ENCODE results near the gene SMIM33.
"Not testable (repeated sequence)": the region's sequence is repeated elsewhere in the genome, so short reads cannot be mapped to it uniquely, and the experiment has no call there.

Gene SMIM33

DNA sequence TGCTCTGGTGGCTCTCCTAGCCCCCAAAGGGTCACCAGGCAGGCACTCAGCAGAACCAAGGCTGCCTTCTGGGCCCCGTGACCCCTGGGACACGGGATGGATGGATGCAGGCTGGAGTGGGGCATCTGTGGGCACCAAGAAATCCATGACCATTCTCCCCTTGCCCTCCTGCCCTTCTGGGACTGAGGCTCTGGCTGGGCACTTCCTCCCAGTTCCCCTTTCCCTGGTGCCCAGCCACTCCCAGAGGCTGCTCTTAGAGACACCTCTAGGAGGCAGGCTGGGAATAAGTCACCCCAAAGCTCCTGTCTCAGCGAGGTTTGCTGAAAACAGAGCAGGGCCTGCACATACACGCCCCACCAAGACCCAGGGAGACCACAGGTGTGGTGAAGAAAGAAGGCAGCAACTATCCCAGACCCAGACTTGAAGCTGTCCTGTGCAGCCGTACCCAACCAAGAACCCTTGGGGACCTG lies 10.8 kb downstream of the SMIM33 start:
- no peak for DNase-seq (ENCODE audit: low read depth in 4 of 4, low spot score in 1 of 4)

DNA sequence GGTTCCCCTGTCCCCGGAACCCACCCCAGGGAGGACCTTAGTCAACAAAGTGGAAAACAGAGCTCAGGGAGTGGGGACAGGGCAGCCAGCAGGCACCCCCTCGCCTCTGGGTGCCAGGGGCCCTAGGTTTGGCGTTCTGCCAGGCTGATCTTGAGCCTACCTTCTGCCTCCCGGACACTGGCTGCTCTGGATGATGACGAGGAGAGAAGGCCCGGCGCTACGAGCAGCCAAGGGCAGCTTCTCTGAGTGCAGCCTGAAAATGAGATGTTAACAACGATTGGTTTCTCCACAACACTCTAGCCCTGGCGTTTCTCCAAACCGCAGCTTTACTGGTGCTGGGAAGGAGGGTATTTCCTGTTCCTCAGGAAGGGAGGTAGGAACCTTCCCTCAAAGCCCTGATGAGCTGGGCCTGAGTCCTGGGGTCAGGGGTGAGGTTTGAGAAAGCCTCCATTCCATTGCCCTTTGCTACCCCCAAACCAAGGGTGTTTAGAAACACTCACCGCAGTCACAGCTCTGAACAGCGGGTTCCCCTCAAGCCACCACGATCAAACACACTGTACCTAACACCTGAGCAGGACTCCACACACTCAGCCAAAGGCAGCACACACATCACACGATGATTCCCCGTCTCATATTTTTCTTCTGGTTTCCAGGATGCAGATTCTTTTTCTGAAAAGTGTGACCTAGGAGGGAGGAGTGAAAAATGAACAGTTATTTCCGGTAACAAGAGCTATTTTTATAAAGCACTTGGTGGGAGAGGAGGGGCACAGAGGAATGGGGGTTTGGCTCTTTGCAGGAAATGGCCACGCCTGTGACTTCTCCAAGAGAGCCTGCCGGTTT lies 11.5 kb downstream of the SMIM33 start, which contains the start of gene STING1:
Gene STING1, minus strand, starts transcription at position 709 of the 840 bp plus-strand sequence. CDS start 1,054 bp downstream, outside the sequence.
- peak in 1 of 4 experiments; percentile 49 for DNase-seq (ENCODE audit: low read depth in 4 of 4, low spot score in 1 of 4)

DNA sequence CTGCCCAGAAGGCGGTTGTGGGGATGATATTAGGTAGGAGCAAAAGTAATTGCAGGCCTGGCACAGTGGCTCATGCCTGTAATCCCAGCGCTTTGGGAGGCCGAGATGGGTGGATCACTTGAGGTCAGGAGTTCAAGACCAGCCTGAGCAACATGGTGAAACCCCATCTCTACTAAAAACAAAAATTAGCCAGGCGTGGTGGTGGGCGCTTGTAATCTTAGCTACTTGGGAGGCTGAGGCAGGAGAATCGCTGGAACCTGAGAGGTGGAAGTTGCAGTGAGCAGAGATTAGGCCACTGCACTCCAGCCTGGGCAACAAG lies 12.0 kb downstream of the SMIM33 start:
- not testable (repeated sequence) for DNase-seq (ENCODE audit: low read depth in 4 of 4, low spot score in 1 of 4)

DNA sequence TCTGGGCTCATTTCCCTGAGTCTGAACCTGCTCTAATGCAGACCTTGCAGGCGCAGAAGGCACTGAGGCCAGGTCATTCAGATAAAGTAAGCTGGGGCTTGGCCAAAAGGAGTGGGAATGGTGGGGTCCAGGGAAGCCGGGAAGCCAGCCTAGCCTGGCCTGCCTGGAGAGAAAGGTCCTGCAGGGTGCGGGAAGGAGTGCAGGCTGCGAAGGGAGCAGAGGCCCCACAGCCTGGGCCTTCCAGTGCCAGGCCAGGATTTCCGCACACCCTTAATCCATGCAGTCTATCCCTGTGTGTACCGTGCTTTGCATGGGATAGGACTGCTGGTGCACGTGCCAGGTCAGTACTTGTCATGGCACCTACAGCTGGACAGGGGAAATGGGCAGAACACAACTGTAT lies 15.4 kb downstream of the SMIM33 start:
- no peak for DNase-seq (ENCODE audit: low read depth in 4 of 4, low spot score in 1 of 4)

DNA sequence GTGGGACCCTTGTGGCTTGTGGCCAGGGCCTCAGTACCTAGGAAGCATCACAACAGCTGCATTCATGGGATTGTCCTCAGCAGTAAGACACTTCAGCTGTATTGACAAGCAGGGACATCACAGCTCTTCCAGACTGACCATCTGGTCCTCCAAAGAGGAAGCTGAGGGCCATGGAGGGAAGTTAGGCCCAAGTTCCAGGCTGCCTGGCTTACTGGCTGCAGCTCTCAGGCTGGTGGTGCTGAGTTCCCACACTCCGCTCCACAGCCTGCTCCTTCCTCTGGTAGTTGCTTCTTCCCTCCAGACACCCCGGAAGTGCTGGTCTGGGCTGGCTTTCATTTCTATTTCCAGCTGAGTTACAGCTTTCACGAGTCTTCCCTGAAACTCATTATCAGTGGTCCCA lies 17.5 kb downstream of the SMIM33 start:
- DNase-seq (ENCODE audit: low read depth in 4 of 4, low spot score in 1 of 4): no peak

DNA sequence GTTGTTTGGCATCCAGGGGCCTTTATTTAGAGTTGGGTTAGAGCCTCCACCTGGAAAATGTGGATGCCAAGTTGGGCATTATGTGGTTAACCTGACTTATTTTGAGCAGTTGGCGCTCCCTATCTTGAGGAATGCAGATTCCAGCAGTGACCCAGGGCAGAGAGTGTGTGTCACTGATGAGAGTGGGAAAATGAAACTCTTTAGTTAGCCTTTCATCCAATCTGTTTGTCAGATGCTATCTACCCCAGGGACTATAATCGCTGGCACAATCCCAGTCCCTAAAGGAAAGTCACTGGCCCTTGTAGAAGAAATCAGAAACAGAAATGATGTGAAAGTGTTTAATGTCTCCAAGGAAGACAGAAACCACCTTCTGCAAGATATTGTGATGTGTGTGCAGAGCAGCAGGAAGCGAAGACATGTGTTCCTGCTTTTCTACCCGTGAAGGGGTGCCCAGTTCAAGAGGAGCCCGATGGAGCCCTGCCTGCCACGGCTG lies 21.9 kb downstream of the SMIM33 start:
- no peak for DNase-seq (ENCODE audit: low read depth in 4 of 4, low spot score in 1 of 4)

DNA sequence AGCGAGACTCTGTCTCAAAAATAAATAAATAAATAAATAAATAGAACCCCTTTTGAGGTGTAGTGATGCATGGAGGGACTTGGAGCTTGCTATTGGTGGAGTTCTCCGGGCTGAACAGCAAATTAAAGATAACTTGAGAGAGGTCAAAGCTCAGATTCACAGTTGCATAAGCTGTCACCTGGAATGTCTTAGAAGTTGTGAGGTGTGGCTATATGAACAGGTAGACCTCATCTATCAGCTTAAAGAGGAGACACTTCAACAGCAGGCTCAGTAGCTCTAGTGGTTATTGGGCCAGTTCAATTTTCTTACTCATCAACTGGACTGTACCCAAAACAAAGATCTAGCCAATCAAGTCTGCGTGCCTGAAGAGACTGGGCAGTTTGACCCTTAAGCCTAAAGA lies 23.5 kb downstream of the SMIM33 start:
- DNase-seq (ENCODE audit: low read depth in 4 of 4, low spot score in 1 of 4): no peak

DNA sequence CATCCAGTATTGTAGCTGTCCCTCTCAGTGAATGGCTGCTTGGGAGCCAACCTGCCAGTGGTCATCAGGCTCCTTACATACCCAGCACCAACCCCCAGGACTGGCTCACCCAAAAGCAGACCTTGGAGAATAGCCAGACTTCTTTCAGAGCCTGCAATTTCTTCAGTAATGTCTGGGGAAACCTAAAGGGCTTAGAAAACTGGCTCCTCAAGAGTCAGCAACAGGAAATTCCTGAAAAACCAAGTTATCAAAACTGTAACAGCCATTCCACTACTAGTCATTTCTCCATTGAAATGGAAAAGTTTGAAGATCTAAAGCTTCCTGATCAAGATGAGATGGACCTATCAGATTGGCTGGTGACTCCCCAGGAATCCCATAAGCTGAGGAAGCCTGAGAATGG lies 24.0 kb downstream of the SMIM33 start:
- DNase-seq (ENCODE audit: low read depth in 4 of 4, low spot score in 1 of 4): no peak

DNA sequence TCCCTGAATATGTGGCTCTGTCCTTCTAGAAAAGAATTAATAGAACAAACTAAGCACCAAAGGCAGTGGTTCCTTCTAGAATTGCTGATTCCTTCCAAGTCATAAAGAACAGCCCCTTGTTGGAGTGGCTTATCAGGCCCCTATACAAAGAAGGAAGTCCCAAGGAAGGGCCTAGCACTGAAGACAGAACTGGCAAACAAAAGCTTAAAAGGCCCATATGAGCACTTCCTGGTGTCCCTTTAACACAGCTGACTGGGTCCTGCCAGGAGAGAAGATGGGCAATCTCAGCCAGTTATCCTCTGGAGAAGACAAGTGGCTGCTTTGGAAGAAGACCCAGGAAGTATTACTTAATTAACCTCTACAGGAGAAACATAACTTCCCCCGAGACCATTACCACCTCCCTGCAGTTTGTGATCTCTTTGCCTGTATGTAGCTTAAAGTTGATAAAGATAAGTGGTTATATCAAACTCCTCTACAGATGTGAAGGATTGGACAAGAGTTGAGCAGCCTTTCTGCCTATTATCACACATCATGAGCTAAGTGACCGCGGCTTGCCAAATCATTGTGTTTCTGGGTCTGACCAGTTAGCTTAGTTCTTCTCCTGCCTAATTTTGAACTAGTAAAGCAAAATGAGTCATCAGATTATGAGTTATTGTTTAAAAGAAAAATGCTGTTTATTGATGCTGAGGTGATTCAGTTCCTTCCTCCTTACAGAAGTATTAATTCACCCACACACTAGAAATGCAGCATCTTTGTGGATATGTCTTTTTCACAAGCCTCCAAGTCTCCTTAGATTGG lies 25.0 kb downstream of the SMIM33 start:
- no peak for DNase-seq (ENCODE audit: low read depth in 4 of 4, low spot score in 1 of 4)

DNA sequence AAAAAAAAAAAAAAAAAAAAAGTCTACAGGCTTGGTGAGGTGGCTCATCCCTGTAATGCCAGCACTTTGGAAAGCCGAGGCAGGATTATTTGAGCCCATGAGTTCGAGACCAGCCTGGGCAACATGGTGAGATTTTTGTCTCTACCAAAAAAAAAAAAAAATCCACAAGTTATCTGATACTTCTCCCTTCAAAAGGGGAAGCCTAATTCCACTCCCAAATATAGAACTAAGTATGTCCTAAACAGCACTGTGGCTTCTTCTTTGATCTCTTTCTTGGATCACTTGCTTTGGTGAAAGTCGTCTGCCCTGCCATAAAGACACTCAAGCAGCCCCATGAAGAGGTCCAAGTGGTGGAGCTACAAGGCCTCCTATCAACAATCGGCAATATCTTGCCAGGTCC lies 30.6 kb downstream of the SMIM33 start:
- DNase-seq (ENCODE audit: low read depth in 4 of 4, low spot score in 1 of 4): no peak

DNA sequence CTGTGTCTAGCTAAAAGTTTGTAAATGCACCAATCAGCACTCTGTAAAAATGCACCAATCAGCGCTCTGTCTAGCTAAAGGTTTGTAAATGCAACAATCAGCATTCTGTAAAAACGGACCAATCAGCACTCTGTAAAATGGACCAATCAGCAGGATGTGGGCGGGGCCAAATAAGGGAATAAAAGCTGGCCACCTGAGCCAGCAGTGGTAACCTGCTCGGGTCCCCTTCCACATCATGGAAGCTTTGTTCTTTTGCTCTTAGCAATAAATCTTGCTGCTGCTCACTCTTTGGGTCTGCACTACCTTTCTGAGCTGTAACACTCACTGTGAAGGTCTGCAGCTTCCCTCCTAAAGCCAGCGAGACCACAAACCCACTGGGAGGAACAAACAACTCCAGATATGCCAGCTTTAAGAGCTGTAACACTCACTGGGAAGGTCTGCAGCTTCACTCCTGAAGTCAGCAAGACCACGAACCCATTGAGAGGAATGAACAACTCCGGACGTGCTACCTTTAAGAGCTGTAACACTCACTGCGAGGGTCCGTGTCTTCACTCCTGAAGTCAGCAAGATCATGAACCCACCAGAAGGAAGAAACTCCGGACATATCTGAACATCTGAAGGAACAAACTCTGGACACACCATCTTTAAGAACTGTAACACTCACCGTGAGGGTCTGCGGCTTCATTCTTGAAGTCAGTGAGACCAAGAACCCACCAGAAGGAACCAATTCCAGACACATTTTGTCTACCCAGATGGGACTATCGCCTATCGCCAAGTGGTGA lies 32.4 kb downstream of the SMIM33 start:
- not testable (repeated sequence) for DNase-seq (ENCODE audit: low read depth in 4 of 4, low spot score in 1 of 4)

DNA sequence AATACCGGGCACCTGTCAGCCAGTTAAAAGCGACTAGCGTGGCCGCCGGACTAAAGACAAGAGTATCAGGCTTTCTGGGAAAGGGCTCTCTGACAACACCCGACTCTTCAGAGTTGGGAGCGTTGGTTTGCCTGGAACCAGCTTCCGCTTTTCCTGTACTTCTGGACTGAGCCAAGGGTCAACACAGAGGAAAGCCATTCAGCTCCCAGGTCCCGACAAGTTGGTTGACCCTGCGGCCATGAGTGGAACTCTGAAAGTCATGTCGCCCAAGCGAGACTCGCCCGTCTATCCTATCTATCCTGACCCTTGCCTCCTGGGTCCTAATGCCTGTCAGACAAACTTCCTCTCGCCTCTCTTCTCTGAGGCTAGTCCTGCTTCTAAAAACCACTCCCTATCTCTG lies 33.1 kb downstream of the SMIM33 start:
- not testable (repeated sequence) for DNase-seq (ENCODE audit: low read depth in 4 of 4, low spot score in 1 of 4)

DNA sequence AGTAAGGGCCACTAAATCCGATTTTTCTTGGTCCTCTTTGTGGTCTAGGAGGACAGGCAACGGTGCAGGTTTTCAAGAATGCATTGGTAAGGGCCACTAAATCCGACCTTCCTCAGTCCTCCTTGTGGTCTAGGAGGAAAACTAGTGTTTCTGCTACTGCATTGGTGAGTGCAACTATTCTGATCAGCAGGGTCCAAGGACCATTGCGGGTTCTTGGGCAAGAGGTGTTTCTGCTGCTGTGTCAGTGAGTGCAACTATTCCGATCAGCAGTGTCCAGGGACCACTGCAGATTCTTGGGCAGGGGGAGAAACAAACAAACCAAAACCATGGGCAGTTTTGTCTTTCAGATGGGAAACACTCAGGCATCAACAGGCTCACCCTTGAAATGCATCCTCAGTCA lies 33.9 kb downstream of the SMIM33 start:
- not testable (repeated sequence) for DNase-seq (ENCODE audit: low read depth in 4 of 4, low spot score in 1 of 4)

DNA sequence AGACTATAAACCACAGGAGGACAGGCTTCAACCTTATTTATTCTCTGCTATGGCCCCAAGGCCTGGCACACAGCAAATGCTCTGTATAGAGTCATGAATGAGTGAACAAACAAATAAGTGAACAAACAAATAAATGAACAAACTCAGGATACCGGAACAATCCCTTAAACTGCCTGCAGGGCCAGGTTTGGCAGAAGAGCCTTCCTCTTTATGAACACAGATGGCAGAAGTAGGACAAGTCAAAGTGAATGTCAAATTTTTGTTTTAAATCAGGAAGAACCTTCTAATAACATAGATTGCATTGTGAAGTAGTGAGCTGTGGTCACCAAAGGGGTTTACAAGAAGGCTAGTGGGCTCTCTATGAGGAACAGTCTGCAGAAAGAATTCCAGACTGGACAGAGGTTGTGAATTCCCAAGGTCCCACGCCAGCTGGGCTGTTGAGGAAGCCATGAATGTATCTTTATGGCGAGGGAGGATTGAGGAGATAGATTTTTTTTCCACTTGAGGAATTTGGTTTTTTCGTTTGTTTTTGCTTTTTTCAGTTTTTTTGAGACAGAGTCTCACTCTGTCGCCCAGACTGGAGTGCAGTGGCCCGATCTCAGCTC lies 42.1 kb downstream of the SMIM33 start:
- no peak for DNase-seq (ENCODE audit: low read depth in 4 of 4, low spot score in 1 of 4)

DNA sequence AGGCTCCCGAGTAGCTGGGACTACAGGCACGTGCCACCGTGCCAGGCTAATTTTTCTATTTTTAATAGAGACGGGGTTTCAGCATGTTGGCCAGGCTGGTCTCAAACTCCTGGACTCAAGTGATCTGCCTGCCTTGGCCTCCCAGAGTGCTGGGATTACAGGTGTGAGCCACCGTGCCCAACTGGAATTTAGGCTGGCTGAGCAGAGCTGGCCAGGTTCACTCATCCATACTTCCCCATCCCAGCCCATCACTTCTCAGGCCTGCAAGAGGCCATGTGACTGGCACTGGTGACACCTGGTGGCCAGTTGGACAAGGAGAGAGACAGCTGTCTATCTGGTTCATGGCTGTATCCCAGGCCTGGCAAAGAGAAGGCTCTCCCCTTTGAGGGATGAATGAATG lies 42.6 kb downstream of the SMIM33 start:
- DNase-seq (ENCODE audit: low read depth in 4 of 4, low spot score in 1 of 4): peak; percentile 41 to 70 (median 54)

DNA sequence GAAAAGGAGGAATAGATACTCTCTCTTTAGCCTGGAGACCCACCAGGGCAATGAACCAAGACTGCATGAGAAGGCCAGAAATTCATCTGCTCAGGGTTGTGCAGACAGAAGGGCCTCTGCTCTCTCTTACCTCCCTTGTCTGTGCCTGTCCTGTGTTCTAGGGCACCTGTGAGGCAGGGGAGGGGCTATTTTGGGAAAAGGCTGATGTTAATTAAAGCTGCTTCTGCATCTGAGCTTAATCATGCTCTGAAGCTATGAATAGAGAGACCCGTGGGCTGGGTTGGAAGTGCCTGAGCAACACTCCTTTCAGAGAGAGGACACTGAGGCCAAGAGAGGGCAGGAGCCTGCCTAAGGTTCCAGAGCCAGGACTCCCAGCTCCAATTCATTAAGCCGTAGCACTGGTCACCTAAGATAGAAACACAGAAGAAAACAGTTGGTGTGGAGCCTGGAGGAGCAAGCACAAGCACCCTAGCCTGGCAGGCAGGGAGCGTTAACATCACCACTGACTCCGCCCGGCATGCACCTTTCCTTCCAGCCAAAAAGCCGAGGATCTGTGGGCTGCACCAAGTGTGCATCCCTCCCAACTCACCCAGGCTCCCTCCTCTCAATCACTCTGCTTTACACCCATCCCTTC lies 43.2 kb downstream of the SMIM33 start:
- DNase-seq (ENCODE audit: low read depth in 4 of 4, low spot score in 1 of 4): no peak

DNA sequence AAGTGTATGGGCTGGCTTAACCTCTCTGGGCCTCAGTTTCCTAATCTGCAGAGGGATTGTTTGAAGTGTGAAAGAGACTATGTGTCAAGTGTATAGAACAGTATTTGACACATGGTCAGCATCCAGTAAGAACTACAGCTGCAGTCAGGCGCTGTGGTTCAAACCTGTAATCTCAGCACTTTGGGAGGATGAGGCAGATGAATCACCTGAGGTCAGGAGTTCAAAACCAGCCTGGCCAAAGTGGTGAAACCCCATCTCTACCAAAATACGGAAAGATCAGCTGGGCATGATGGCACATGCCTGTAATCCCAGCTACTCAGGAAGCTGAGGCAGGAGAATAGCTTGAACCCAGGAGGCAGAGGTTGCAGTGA lies 43.7 kb downstream of the SMIM33 start:
- no peak for DNase-seq (ENCODE audit: low read depth in 4 of 4, low spot score in 1 of 4)

DNA sequence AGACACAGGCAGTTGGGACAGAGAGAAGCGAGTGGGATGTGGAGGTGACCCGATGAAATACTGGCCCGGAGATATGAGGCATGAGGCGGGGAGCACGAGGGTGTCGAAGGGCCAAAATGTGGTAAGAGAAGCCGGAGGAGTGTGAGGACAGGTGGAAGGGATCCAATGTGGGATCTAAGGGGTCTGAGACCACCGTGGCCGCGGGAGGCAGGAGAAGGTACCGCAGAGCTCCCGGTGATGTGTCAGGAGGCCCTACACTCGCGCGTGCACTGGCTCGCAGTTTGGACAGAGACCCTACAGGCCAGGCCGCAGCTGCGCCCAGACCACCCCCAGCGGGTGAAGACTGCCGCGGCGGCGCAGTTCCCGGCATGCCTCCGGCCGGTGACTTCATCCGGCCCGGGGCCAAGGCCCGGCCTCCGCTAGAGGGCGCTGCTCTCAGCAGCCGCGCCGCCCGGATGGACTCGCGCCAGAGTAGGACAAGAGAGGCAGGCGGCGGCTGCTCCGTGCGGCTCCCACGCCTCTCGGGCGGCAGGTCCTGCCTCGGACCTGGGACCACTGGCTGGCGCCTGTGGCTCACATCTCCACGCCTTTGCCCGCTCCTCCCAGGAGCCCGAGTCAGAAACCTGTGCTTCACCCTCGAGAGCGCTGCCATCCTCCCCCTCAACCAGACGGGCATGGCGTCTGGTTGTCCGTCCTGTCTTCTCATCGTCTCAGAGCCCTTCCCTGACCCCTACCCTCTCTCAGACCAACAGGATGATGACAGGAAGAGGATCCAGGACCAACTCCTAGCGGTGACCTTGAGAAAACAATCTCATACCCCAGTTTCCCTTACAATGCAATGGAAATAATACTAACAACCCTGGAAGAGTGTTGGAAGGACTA lies 47.1 kb downstream of the SMIM33 start:
- DNase-seq (ENCODE audit: low read depth in 4 of 4, low spot score in 1 of 4): peak; percentile 75 to 88 (median 85)
